ENCODE results near the gene SDHC. TPM values are rescaled to one million over a fixed set of nuclear protein-coding genes. Genes with fewer than 3 reads are reported as not detected.
"Not testable (repeated sequence)": the region's sequence is repeated elsewhere in the genome, so short reads cannot be mapped to it uniquely, and the experiment has no call there.

The SDHC gene
- total RNA-seq, 3 donors from 2014 or later (not counting 1 experiment from before 2014, with no cell fraction given): 74.5 to 97.3 (median 86.0) TPM

DNA sequence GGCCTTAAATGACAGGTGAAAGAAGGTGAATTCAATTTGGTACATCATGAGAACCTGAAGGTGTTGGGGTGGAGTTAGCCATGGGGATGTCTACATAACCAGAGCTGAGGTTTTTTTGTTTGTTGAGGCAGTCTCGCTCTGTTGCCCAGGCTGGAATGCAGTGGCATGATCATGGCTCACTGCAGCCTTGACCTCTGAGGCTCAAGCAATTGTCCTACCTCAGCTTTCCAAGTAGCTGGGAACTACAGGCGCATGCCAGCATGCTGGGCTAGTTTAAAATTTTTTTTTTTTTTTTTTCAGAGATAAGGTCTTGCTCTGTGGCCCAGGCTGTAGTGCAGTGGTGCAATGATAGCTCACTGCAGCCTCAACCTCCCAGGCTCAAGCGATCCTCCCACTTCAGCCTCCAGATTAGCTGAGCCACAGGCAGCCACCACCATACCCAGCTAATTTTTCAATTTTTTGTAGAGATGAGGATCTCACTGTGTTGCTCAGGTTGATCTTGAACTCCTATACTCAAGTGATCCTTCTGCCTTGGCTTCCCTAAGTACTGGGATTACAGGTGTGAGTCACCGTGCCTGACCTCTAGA lies 2.5 kb upstream of the SDHC start:
- Histone ChIP-seq H3K27me3 (ENCODE audit: control insufficient read depth, insufficient read depth, low read length) (no peaks in the 10 kb centered on the region), H3K4me3 (ENCODE audit: low read length) (no peak overlapping the region), H3K4me1 (ENCODE audit: control insufficient read depth, insufficient read depth, low read length) (peaks cover 19% of the 10 kb centered on the region), H3K9me3 (ENCODE audit: control insufficient read depth, insufficient read depth, low read length) (no peaks in the 10 kb centered on the region), H3K36me3 (ENCODE audit: control insufficient read depth, insufficient read depth, low read length) (no peaks in the 10 kb centered on the region), H3K27ac (ENCODE audit: low read length) (no peak overlapping the region)
- Mint-ChIP-seq H3K36me3 (no peaks in the 10 kb centered on the region), H3K27me3 (ENCODE audit: low read depth in 2 of 2) (no peaks in the 10 kb centered on the region), H3K9me3 (no peaks in the 10 kb centered on the region), H3K4me1 (peaks cover 26 to 28% of the 10 kb centered on the region in 2 donors), H3K27ac (no peak overlapping the region), H3K4me3 (no peak overlapping the region)
- 95% methylated on average over 4 of the region's 4 CpGs for WGBS (ENCODE audit: insufficient coverage)
- ATAC-seq: no peak
- DNase-seq: no peak
- intact Hi-C loops (cut with micrococcal nuclease): no loop called here
- TF ChIP-seq, protein P1, sequence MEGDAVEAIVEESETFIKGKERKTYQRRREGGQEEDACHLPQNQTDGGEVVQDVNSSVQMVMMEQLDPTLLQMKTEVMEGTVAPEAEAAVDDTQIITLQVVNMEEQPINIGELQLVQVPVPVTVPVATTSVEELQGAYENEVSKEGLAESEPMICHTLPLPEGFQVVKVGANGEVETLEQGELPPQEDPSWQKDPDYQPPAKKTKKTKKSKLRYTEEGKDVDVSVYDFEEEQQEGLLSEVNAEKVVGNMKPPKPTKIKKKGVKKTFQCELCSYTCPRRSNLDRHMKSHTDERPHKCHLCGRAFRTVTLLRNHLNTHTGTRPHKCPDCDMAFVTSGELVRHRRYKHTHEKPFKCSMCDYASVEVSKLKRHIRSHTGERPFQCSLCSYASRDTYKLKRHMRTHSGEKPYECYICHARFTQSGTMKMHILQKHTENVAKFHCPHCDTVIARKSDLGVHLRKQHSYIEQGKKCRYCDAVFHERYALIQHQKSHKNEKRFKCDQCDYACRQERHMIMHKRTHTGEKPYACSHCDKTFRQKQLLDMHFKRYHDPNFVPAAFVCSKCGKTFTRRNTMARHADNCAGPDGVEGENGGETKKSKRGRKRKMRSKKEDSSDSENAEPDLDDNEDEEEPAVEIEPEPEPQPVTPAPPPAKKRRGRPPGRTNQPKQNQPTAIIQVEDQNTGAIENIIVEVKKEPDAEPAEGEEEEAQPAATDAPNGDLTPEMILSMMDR (IDR thresholded peaks at IDR 0.05): no peak

DNA sequence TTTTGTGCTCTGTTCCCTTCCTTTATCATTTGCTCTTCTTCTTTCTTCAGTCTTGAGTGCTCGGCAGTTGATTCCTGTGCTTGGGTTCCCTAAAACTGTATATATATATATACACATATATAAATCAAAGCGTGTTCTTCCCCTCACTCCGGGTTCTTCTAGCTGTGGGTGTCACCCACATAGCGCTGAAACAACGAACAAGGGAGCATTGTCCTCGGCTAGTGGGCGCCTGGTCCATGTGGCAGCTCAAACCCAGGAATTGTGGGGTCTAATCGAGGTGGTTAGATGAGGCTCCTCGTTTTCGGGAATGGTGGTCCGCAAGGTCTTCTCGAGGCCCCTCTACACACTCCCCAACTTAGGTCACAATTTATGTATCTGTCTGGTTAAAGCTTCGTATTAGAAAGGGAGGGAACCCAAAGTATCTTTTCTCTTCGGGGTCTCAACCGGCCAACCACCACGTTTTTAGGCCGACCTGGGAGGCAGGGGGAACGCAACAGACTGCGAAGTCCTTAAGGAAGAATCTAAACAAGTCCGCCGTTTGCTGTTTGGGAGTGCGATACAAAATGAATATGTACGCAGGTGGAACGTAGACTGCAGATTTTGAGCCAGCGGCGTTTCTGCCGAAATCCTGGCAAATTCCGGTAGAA lies 504 bp upstream of the SDHC start:
- ATAC-seq (peak in 2 of 3 donors; percentile 10 to 14), DNase-seq (no peak)
- WGBS (ENCODE audit: insufficient coverage): 21% methylated on average over 23 of the region's 28 CpGs
- intact Hi-C loops (cut with micrococcal nuclease): loop anchor here (1.0 kb wide), 1 partner anchor 7 kb away; no protein-coding TSS in a partner anchor
- TF ChIP-seq, protein P1 (IDR thresholded peaks at IDR 0.05): no peak
- Histone ChIP-seq H3K4me1 (ENCODE audit: control insufficient read depth, insufficient read depth, low read length) (peaks cover 13% of the 10 kb centered on the region), H3K27ac (ENCODE audit: low read length) (peak overlapping the region; percentile 97), H3K4me3 (ENCODE audit: low read length) (peak overlapping the region; percentile 88), H3K36me3 (ENCODE audit: control insufficient read depth, insufficient read depth, low read length) (no peaks in the 10 kb centered on the region), H3K27me3 (ENCODE audit: control insufficient read depth, insufficient read depth, low read length) (no peaks in the 10 kb centered on the region), H3K9me3 (ENCODE audit: control insufficient read depth, insufficient read depth, low read length) (no peaks in the 10 kb centered on the region)
- H3K36me3 Mint-ChIP-seq: no peaks in the 10 kb centered on the region
- H3K4me1 Mint-ChIP-seq: peaks cover 24 to 26% of the 10 kb centered on the region in 2 donors
- H3K4me3 Mint-ChIP-seq: peak overlapping the region; percentile 97
- no peaks in the 10 kb centered on the region for H3K9me3 Mint-ChIP-seq
- H3K27me3 Mint-ChIP-seq (ENCODE audit: low read depth in 2 of 2): no peaks in the 10 kb centered on the region
- H3K27ac Mint-ChIP-seq: peak overlapping the region; percentile 98

DNA sequence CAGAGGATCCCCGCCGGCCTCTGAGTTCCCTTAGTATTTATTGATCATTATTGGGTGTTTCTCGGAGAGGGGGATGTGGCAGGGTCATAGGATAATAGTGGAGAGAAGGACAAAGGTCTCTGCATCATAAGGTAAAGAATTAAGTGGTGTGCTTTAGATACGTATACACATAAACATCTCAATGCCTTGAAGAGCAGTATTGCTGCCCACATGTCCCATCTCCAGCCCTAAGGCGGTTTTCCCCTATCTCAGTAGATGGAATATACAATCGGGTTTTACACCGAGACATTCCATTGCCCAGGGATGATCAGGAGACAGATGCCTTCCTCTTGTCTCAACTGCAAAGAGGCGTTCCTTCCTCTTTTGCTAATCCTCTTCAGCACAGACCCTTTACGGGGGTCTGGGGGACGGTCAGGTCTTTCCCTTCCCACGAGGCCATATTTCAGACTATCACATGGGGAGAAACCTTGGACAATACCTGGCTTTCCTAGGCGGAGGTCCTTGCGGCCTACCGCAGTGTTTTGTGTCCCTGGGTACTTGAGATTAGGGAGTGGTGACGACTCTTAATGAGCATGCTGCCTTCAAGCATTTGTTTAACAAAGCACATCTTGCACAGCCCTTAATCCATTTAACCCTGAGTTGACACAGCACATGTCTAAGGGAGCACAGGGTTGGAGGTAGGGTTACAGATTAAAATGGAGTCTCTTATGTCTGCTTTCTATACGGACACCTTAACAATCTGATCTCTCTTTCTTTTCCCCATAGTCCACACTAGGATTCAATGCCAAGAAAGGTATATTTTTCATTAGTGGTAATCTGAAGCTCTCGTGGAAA lies 1.9 kb downstream of the SDHC start:
- H3K36me3 ChIP-seq (ENCODE audit: control insufficient read depth, insufficient read depth, low read length); H3K36me3 Mint-ChIP-seq; H3K9me3 ChIP-seq (ENCODE audit: control insufficient read depth, insufficient read depth, low read length); H3K27me3 ChIP-seq (ENCODE audit: control insufficient read depth, insufficient read depth, low read length); H3K4me3 ChIP-seq (ENCODE audit: low read length); H3K9me3 Mint-ChIP-seq; ATAC-seq; H3K27me3 Mint-ChIP-seq (ENCODE audit: low read depth in 2 of 2); intact Hi-C loops (cut with micrococcal nuclease); H3K27ac ChIP-seq (ENCODE audit: low read length); DNase-seq: not testable (repeated sequence)
- Mint-ChIP-seq H3K27ac (peak overlapping the region; percentile 98), H3K4me3 (peak overlapping the region; percentile 97), H3K4me1 (peaks cover 24 to 26% of the 10 kb centered on the region in 2 donors)
- H3K4me1 ChIP-seq (ENCODE audit: control insufficient read depth, insufficient read depth, low read length): peaks cover 13% of the 10 kb centered on the region
- 95% methylated on average over 14 of the region's 17 CpGs for WGBS (ENCODE audit: insufficient coverage)

DNA sequence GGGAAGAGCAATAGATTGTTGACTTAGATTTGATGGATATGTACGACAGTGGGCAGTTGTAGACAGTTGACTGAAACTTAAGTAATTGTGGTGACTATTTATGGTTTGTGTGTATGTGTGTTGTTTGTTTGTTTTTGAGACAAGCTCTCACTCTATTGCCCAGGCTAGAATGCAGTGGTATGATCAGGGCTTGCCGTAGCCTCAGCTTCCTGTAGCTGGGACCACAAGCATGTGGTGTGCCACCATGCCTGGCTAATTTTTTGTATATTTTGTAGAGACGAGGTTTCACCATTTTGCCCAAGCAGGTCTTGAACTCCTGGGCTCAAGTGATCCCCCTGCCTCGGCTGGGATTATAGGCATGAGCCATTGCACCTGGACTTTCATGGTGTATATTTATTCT lies 9.8 kb downstream of the SDHC start:
- peaks cover 20% of the 10 kb centered on the region for H3K36me3 ChIP-seq (ENCODE audit: control insufficient read depth, insufficient read depth, low read length)
- H3K4me3 ChIP-seq (ENCODE audit: low read length): no peak overlapping the region
- H3K27ac ChIP-seq (ENCODE audit: low read length): no peak overlapping the region
- 35% methylated on average over 4 of the region's 4 CpGs for WGBS (ENCODE audit: insufficient coverage)
- H3K4me1 ChIP-seq (ENCODE audit: control insufficient read depth, insufficient read depth, low read length): peaks cover 10% of the 10 kb centered on the region
- peak overlapping the region; percentile 52 to 83 for H3K27ac Mint-ChIP-seq
- H3K9me3 ChIP-seq (ENCODE audit: control insufficient read depth, insufficient read depth, low read length): no peaks in the 10 kb centered on the region
- no peaks in the 10 kb centered on the region for H3K27me3 ChIP-seq (ENCODE audit: control insufficient read depth, insufficient read depth, low read length)
- peak; percentile 83 to 99 (median 93) for ATAC-seq
- DNase-seq: peak; percentile 35 to 56
- no peaks in the 10 kb centered on the region for H3K27me3 Mint-ChIP-seq (ENCODE audit: low read depth in 2 of 2)
- H3K9me3 Mint-ChIP-seq: no peaks in the 10 kb centered on the region
- H3K36me3 Mint-ChIP-seq: no peaks in the 10 kb centered on the region
- intact Hi-C loops (cut with micrococcal nuclease): no loop called here
- TF ChIP-seq, protein P1 (IDR thresholded peaks at IDR 0.05): no peak
- H3K4me1 Mint-ChIP-seq: peaks cover 9 to 10% of the 10 kb centered on the region in 2 donors
- H3K4me3 Mint-ChIP-seq: peak overlapping the region; percentile 65
